SU-DHL-6 (cell line): ENCODE data around the gene USP6.
"Not testable (repeated sequence)": the region's sequence is repeated elsewhere in the genome, so short reads cannot be mapped to it uniquely, and the experiment has no call there.

ENCODE experiments used
- H2AFZ ChIP-seq: fragments of 200-600 bp; sonication (generic); 2 replicates; pipeline ENCODE4 v1.6.1; 2014; ENCODE audit warnings: low read depth, mild to moderate bottlenecking, moderate library complexity, mixed read lengths, antibody characterized with exemption, low read length; ENCODE audit not compliant: severe bottlenecking
- H3F3A ChIP-seq: fragments of 200-600 bp; shearing (Covaris generic); 2 replicates; pipeline ENCODE4 v1.6.0; 2016; ENCODE audit warnings: antibody characterized with exemption, mild to moderate bottlenecking; ENCODE audit not compliant: insufficient read depth
- H3K27ac ChIP-seq: fragments of 200-600 bp; sonication (generic); 2 replicates; pipeline ENCODE4 v1.5.1; 2016; ENCODE audit warnings: low read depth, mild to moderate bottlenecking, low read length, moderate library complexity, mixed read lengths
- H3K27me3 ChIP-seq: fragments of 200-600 bp; sonication (generic), shearing (Covaris generic); 2 replicates; pipeline ENCODE4 v1.6.0; 2014; ENCODE audit warnings: mild to moderate bottlenecking, low read length
- H3K36me3 ChIP-seq: fragments of 200-600 bp; sonication (generic); 2 replicates; pipeline ENCODE4 v1.6.1; 2014; ENCODE audit warnings: mild to moderate bottlenecking, low read length, mixed read lengths
- H3K4me2 ChIP-seq: fragments of 300-600, 200-600 bp; shearing (Covaris generic), sonication (generic); 2 replicates; pipeline ENCODE4 v1.6.0; 2014; ENCODE audit warnings: low read length, low read depth, mild to moderate bottlenecking; ENCODE audit not compliant: poor library complexity, severe bottlenecking
- H3K4me3 ChIP-seq: fragments of 200-600 bp; sonication (generic); 2 replicates; pipeline ENCODE4 v1.5.1; 2014; ENCODE audit warnings: antibody characterized with exemption, low read length, mild to moderate bottlenecking, mixed read lengths; ENCODE audit not compliant: insufficient read depth, poor library complexity, severe bottlenecking
- H3K79me2 ChIP-seq: fragments of 200-600 bp; sonication (generic); 2 replicates; pipeline ENCODE4 v1.6.1; 2014; ENCODE audit warnings: mild to moderate bottlenecking, low read length, moderate library complexity; ENCODE audit not compliant: insufficient read depth
- H3K9ac ChIP-seq: fragments of 200-600 bp; sonication (generic); 2 replicates; pipeline ENCODE4 v1.7.0; 2014; ENCODE audit warnings: mild to moderate bottlenecking, low read length
- H3K9me2 ChIP-seq: fragments of 200-600 bp; sonication (generic); replicated peaks from 2 replicates; pipeline ENCODE4 v1.6.1; 2014; ENCODE audit warnings: low read length; ENCODE audit not compliant: insufficient read depth
- H3K9me3 ChIP-seq: fragments of 200-600 bp; sonication (generic); 2 replicates; pipeline ENCODE4 v1.6.1; 2014; ENCODE audit warnings: low read length, mixed read lengths; ENCODE audit not compliant: insufficient read depth
- H4K20me1 ChIP-seq: fragments of 200-600 bp; sonication (generic); 2 replicates; pipeline ENCODE4 v1.6.1; 2014; ENCODE audit warnings: low read depth, mild to moderate bottlenecking, antibody characterized with exemption, low read length, moderate library complexity, mixed read lengths
- CTCF ChIP-seq: fragments of 200-600 bp; sonication (generic); IDR thresholded peaks from one replicate; pipeline ENCODE4 v1.5.1; 2017; ENCODE audit warnings: antibody characterized with exemption, mild to moderate bottlenecking, low read length, moderate library complexity; ENCODE audit not compliant: insufficient read depth, poor library complexity, severe bottlenecking
- EZH2phosphoT487 ChIP-seq: fragments of 200-600 bp; sonication (generic), shearing (Covaris generic); conservative IDR thresholded peaks from 2 replicates; pipeline ENCODE4 v1.6.1; 2018; ENCODE audit warnings: mild to moderate bottlenecking, antibody characterized with exemption, low read length, moderate library complexity, mixed read lengths

USP6 gene

DNA sequence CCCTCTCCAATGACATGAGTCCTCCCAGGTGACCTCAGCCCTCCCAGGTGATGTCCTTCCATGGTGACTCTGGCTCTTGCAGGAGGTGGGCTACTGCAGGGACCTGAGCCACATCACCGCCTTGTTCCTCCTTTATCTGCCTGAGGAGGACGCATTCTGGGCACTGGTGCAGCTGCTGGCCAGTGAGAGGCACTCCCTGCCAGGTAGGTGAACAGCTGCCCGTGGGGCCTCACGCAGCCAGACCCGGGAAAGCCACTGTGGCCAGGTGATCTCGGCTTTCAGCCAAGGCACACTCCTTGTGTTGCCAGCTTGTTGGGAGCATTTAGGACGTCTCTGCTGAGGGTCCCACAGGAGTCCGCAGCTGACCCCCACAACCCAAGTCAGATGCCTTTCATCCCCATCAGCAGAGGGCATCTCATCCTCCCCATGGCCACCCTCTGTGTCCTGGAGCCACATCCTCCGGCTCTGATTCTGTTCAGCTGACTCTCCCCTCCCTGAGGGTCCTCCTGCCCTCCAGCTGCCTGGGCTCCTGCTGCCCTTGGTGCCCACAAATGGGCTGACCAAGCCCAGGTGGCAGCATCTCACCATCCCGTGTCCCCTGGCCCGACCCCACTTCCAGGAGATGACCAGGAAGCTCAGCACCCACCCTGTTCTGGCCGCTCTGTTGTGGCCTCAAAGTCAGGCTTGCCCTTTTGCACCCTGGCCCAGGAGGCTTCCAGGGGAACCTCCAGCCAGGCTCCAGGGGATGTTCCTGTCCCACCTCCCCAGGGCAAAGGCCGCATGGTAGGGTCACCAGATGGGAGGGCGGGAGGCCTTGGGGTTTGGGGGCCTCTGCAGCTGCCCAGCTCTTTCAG, 20.1 kb downstream of the USP6 start:
- Histone ChIP-seq H2AFZ (no peak overlapping the region), H3K9me2 (no peaks in the 10 kb centered on the region), H3K79me2 (no peaks in the 10 kb centered on the region), H3K4me3 (no peak overlapping the region), H3K9ac (no peak overlapping the region), H3K4me2 (no peak overlapping the region), H3K36me3 (no peaks in the 10 kb centered on the region), H3K27me3 (no peaks in the 10 kb centered on the region), H3K9me3 (no peaks in the 10 kb centered on the region), H4K20me1 (no peaks in the 10 kb centered on the region), H3F3A (no peaks in the 10 kb centered on the region), H3K27ac (no peak overlapping the region)
- no peak for TF ChIP-seq CTCF
- TF ChIP-seq EZH2phosphoT487 = no peak

DNA sequence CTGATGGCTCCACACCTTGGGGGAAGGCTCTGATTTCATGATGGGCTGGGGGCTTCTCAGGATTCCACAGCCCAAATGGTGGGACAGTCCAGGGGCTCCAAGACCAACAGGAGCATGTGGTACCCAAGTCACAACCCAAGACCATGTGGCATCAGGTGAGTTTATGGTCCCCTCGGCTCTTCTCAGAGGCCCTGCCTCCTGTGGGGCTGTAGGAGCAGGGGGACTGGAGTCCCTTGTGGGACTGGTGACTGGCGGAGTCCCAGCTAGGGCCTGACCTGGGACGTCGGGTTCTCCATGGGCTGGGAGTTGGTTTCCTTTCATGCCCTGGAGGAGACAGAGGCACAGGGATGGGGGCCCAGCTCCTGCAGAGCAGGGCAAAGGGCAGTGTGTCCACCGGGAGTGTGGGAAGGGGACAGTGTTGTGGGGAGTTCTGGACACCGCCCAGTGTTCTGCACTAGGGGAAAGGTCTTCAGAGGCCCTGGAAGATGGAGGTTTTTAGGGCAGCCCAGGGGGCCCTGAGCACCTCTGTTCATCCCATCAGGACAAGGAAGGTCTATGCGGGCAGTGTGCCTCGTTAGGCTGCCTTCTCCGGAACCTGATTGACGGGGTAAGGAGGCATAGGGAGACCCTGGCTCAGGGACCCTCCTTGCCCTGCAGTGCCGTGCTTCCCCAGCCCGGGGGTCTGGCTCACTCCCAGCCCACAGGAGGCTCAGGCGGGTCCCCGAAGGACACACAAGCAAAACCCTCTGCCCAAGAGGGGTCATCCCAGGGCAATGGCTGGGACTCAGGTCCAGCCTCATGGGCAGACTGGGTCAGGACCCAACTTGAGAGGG, 21.0 kb downstream of the USP6 start:
- H3K27ac ChIP-seq, H2AFZ ChIP-seq, H3K9me3 ChIP-seq, H3K4me2 ChIP-seq, H3K27me3 ChIP-seq, H3F3A ChIP-seq, H4K20me1 ChIP-seq, H3K36me3 ChIP-seq, H3K4me3 ChIP-seq, H3K9ac ChIP-seq, H3K79me2 ChIP-seq, H3K9me2 ChIP-seq: not testable (repeated sequence)

- not testable (repeated sequence) for H3K4me2 ChIP-seq, H3K9me3 ChIP-seq, H2AFZ ChIP-seq, H3K9me2 ChIP-seq, H3K9ac ChIP-seq, H3K27ac ChIP-seq, H3K79me2 ChIP-seq, H3F3A ChIP-seq, H4K20me1 ChIP-seq, H3K27me3 ChIP-seq, H3K36me3 ChIP-seq, H3K4me3 ChIP-seq
Measured at GRCh38 chr17:5137511-5138197, 21.8 kb downstream of the USP6 start.

- H4K20me1 ChIP-seq, H3K27ac ChIP-seq, H3K27me3 ChIP-seq, H3K4me2 ChIP-seq, H3K36me3 ChIP-seq, H3K9me3 ChIP-seq, H3K79me2 ChIP-seq, H3K4me3 ChIP-seq, H3F3A ChIP-seq, H3K9ac ChIP-seq, H2AFZ ChIP-seq, H3K9me2 ChIP-seq: not testable (repeated sequence)
Measured at GRCh38 chr17:5138198-5138544, 22.3 kb downstream of the USP6 start.
